IPS-NIHi7 (cell line): Measurements from ENCODE around the gene ZFAND3.
A peak's percentile ranks its signal among the peaks of the same experiment; 100 is the strongest.
"Not testable (repeated sequence)": the region's sequence is repeated elsewhere in the genome, so short reads cannot be mapped to it uniquely, and the experiment has no call there.

ENCODE experiments used
- DNase-seq: peaks from one replicate; pipeline ENCODE4 v3.0.0; 2012; ENCODE audit warnings: mixed read lengths; ENCODE audit errors: extremely low spot score

ZFAND3 gene

GRCh38 chr6:37936906-37937305, 117.4 kb downstream of the ZFAND3 start:
- no peak for DNase-seq

DNA sequence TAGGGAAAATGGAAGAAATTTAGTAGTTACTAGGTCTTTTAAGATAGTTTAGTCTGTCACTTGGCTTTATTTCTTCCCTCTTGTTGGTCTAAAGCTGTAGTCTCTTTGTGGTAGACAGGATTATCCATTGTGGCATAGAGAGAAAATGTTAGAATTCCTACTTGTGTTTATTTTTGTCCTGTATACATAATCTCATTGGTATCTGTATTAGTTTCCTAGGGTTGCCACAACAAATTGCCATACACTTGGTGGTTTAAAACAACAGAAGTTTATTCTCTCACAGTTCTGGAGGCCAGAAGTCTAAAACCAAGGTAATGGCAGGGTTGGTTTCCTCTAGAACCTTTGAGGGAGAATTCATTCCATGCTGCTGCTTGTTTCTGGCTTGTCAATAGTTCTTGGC, 119.4 kb downstream of the ZFAND3 start:
- no peak for DNase-seq

- no peak for DNase-seq
Observed at GRCh38 chr6:37940074-37940847, 120.7 kb downstream of the ZFAND3 start.

DNA sequence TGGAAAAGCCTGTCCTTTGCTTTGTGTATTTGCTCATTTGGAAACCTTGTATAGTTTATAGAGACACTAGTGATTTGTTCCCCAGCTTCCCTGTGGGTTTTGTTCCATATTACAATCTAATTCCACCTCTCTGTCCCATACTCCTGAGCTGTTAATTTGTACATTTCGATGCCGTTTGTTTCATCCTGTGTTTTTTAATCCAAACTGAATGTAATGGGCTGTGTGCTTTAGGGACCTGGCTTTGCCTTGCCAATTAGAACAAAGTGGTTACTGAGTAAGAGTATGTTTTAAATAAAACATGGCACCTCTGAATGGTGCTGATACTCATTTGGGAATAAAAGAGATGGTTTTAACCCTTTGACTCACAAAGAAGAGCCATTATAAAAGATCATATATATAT, 122.3 kb downstream of the ZFAND3 start:
- no peak for DNase-seq

DNA sequence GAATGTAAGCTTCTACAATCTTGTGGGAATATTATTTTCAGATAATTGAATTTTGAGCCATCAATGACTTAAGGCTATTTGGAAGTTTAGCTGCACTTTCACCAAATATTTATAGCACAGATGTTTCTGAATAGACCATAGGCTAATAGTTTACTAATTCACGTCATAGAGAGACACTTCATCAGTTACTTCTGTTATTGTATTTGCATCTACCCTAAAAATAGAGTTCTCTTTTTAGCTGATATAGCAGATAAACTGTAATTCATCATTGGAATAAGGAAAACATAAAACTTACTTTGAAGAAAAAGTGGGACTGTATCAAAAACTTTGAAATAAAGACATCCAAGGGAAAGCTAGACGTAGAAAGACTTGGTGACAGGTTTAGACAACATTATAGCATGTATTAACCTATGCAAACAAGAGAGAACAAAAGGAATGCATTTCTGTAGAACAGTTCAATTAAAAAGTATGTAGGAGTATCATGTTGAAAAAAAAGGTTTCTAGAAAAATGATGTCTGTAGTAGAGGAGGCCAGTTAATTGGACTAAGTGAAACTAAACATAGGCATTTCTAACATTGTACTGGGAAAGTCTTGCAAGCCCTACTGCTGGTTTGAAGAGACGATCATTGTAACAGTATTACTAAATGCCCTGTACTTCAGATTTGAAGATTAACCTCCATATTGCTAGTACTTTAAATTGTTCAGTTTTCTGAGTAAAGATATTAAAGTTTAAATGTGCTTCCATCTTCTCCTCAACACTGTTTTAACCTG, 123.3 kb downstream of the ZFAND3 start:
- no peak for DNase-seq

- no peak for DNase-seq
Observed at GRCh38 chr6:37943436-37944058, 124.0 kb downstream of the ZFAND3 start.

- DNase-seq = no peak
Observed at GRCh38 chr6:37946057-37946456, 126.5 kb downstream of the ZFAND3 start.

GRCh38 chr6:37947468-37947867, 127.9 kb downstream of the ZFAND3 start:
- DNase-seq = no peak

GRCh38 chr6:37948584-37948983, 129.1 kb downstream of the ZFAND3 start:
- not testable (repeated sequence) for DNase-seq

- DNase-seq = no peak
Observed at GRCh38 chr6:37952027-37952426, 132.5 kb downstream of the ZFAND3 start.

DNA sequence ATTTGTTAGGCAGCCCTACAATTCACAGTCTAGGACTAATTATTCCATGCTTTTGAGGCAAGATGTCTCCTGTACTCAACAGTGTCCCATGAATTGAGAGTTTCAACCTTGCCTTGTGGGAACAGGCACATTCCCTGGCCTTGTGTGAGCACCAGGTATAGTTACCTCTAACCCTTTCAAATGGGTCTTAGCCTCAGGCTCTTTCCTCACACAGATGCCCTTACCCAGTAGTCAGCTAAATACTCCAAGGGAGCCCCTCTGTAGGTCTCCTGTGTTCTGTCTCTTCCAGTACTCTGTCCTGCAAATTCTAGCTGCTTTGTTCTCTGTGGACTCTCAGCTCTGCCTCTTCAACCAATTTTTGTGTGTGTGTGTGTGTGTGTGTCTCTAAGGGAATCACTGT, 135.3 kb downstream of the ZFAND3 start:
- DNase-seq = peak; percentile 34

GRCh38 chr6:37956711-37957275, 137.3 kb downstream of the ZFAND3 start:
- no peak for DNase-seq

DNA sequence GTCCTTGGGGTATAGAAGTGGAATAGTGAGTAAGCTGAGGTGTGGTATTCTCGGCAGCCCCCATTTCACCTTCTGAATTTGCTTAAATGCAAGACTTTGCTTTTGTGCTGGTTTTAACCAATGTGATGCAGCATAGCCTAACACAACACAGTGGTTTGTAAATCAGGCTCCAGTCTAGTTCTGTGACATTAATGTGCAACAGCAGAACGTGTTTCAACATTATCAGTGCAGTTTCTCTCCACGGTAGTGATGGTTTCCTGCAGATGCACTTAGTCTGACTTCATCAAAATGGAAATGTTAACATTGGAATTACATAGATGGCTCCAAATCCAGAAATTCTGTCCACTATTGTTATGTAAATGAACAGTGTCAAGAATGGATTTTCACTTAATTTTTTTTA, 139.5 kb downstream of the ZFAND3 start:
- no peak for DNase-seq

- DNase-seq = no peak
Observed at GRCh38 chr6:37960139-37960935, 140.8 kb downstream of the ZFAND3 start.

DNA sequence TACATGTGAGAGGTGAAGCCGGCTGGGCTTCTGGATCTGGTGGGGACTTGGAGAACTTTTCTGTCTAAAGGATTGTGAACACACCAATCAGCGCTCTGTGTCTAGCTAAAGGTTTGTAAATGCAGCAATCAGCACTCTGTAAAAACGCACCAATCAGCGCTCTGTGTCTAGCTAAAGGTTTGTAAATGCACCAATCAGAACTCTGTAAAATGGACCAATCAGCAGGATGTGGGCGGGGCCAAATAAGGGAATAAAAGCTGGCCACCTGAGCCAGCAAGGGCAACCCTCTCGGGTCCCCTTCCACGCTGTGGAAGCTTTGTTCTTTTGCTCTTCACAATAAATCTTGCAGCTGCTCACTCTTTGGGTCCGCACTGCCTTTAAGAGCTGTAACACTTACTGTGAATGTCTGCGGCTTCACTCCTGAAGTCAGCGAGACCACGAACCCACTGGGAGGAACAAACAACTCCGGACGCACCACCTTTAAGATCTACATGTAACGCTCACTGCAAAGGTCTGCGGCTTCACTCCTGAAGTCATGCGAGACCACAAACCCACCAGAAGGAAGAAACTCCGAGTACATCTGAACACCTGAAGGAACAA, 143.1 kb downstream of the ZFAND3 start:
- DNase-seq = not testable (repeated sequence)

DNA sequence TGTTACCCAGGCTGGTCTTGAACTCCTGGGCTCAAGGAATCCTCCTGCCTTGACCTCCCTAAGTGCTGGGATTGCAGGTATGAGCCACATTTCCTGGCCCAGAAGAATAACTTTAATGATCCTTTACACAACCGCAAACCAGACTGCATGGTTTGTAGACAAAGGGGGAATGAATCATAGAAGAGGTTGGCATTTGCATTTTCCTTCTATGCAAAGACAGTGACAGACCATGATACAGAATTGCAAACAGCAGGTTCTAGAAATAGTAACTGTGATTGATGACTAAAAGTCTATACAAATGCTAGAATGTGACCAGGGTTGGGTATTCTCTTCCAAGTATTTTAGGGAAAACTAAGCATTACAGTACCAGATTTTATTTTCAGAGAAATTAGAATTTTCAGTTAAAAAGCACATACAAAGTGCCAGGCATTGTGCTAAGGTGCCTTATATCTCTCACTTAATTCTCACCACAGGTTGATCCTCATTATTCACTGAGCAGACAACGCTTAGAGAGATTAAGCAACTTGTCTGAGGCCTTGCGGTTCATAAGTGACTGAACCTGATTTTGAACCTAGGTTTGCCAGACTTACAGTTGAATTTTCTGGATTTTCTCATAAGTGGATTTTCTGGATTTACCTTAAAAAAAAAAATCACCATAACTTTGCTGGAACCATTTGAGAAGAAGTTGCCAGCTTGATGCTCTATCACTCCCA, 146.6 kb downstream of the ZFAND3 start:
- no peak for DNase-seq

- DNase-seq = no peak
Observed at GRCh38 chr6:37966801-37967200, 147.3 kb downstream of the ZFAND3 start.

DNA sequence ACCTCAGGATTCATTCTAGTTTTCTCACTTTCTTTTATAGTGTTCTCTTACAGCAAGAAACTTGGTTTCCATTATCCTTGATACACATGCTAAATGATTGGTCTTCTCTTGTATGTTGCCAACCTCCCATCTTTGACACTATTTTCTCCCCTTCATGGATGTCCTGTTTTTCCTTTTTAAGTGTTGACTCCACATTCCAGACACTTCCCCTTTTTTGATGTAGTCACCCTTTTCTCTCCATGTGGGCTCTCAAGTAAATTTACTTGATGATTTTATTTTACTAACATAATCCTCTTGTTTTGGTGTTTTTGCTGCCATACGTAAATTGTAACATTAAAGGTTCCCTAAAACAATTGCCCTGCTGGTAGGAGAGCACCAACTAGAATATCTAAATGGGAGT, 148.1 kb downstream of the ZFAND3 start:
- DNase-seq = no peak

- no peak for DNase-seq
Observed at GRCh38 chr6:37971266-37971665, 151.7 kb downstream of the ZFAND3 start.

- no peak for DNase-seq
Observed at GRCh38 chr6:37971711-37972390, 152.3 kb downstream of the ZFAND3 start.
